GM18909 (cell line): ENCODE data around the gene MBD5.

Source experiments
- ATAC-seq: cut with Tn5 transposase; IDR thresholded peaks from one replicate; pipeline ENCODE4 v1.9.1; 2021; ENCODE audit warnings: mild to moderate bottlenecking; ENCODE audit not compliant: unreplicated experiment, poor library complexity

MBD5 gene

DNA sequence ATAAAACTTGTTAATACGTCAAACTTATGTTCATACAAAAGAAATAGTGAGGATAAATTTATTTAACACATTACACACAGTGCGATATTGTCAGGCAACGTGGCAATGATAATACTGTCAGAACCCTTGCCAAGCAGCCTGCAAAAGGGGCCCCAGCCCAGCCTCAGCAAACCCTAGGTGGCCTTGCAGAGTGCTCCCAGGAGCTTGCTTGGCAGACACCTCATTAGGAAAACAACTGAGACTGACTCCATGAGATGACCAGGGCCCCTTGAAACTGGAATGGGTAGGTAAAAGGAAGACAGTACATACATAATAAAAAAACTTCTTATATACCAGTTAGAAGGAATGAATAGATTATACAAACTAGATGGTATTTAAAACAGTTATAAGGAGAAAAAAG, 487.1 kb downstream of the MBD5 start:
- ATAC-seq = no peak

- no peak for ATAC-seq
Measured at GRCh38 chr2:148508878-148509287, 488.0 kb downstream of the MBD5 start.

GRCh38 chr2:148509288-148509902, 488.5 kb downstream of the MBD5 start:
- peak; percentile 100 for ATAC-seq

- no peak for ATAC-seq
Measured at GRCh38 chr2:148511883-148512282, 491.0 kb downstream of the MBD5 start.

DNA sequence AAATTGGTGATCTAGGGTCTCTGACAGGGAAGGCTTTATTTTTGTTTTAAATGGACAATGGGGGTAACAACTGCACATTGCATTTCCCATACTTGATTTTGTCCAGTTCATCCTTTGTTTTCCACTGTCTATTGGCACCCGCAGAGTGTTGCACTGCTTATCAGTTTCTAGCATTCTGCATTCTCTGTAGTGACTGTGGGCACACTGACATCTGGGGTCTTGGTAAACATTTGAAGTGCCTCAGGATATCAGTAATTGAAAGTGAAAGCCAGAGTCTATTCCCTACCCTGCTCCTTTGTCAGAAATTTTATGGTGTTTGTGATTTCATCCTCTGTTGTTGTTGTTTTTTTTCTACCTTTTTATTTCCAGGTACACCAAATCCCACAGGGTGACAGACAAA, 491.6 kb downstream of the MBD5 start:
- ATAC-seq = no peak

GRCh38 chr2:148513427-148513826, 492.5 kb downstream of the MBD5 start:
- no peak for ATAC-seq

GRCh38 chr2:148515120-148515519, 494.2 kb downstream of the MBD5 start:
- no peak for ATAC-seq

DNA sequence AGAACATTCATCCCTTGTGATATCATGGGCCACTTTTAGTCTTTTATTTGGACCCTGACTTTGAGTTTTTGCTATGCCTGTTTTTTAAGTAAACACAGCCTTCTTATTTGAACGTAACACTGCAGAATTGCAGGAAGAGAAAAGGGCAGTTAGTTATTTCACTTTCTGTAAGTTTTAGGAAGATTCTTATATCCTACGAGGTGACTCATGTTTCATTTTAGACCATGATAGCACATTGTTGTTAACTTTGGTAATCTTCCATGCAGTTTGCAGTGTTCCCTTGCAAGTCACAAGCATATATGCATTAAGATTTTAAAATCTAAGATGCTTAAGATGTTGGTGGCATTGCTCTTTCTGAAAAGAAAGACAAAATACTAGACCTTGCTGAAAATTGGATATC, 495.1 kb downstream of the MBD5 start:
- ATAC-seq = no peak

DNA sequence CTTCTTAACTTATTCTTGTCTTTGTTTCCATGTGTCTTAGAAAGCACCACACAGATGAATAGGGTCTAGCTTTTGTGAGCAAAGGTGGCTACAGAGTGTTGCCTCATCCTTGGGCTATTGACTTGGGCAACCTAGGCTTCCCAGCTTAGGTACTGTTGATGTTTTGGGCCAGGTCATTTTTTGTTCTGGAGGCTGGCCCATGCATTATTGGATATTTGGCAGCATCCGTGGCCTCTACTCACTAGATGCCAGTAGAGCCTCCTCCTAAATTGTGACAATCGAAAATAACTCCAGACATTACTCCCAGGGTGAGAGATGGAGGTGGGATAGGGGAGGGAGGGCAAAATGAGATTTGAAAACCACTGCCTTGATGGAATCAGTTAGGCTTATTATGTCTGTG, 496.4 kb downstream of the MBD5 start:
- no peak for ATAC-seq

DNA sequence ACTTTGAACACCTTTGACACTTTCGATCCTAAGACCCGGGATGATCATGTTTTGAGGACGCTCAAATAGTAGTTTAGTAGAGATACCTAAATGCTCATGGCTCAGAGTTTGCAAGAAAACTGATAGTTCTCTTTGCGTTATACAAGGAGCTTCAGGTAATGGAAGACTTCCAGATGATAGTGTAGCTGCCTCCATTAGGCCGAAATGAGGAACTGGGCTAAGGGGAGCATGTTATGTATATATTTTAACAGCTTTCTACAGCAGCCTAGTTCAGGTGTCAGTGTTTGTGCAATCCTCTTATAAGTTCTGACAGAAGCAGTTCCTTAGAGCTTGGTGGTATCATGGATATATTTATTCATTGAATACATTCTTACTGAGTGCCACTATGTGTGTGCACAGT, 496.9 kb downstream of the MBD5 start:
- no peak for ATAC-seq

- ATAC-seq = no peak
Measured at GRCh38 chr2:148519013-148519412, 498.1 kb downstream of the MBD5 start.

- ATAC-seq = no peak
Measured at GRCh38 chr2:148521181-148521580, 500.3 kb downstream of the MBD5 start.

- ATAC-seq = no peak
Measured at GRCh38 chr2:148523315-148523714, 502.4 kb downstream of the MBD5 start.

- no peak for ATAC-seq
Measured at GRCh38 chr2:148524519-148524919, 503.6 kb downstream of the MBD5 start.

DNA sequence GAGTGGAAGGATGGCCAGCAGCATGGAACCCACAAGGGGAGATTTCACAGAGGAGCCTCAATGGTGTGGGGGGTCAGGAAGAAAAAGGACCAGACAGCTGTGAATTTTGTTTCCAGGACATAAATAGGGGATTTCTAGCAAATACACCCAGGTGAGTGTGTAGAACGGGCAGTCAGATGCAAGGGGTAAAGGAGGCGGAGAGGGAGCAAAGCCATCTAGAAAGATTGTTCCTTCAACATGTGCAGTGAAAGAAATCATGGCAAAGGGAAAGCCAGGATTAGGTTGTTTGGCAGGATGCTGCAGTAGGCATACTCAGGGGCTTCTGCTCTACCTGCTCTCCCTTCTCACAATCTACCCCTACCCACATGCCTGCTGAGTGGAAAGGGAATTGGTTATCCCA, 504.2 kb downstream of the MBD5 start:
- ATAC-seq = no peak

GRCh38 chr2:148526509-148527346, 505.8 kb downstream of the MBD5 start:
- ATAC-seq = no peak

GRCh38 chr2:148527488-148528340, 506.8 kb downstream of the MBD5 start:
- no peak for ATAC-seq

GRCh38 chr2:148528356-148529064, 507.6 kb downstream of the MBD5 start:
- ATAC-seq = no peak

DNA sequence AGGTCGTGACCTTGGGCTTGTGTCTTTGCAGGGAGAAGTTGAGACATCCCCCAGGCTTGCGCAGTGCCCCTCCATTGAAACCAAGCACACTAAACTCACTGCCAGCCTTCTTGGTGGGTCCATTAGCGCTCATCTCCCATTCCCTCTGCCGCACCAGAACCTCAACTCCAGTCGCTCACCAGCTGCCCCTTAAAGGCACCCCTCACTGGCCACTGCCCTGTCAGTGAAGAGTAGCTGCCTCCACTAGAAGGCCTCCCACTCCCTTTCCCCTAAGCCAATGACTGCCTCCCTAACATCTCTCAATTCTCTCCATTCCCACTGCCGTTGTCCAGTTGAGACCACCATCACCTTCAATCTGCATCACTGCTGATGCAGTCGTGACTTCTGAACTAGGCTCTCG, 508.9 kb downstream of the MBD5 start:
- ATAC-seq = no peak

DNA sequence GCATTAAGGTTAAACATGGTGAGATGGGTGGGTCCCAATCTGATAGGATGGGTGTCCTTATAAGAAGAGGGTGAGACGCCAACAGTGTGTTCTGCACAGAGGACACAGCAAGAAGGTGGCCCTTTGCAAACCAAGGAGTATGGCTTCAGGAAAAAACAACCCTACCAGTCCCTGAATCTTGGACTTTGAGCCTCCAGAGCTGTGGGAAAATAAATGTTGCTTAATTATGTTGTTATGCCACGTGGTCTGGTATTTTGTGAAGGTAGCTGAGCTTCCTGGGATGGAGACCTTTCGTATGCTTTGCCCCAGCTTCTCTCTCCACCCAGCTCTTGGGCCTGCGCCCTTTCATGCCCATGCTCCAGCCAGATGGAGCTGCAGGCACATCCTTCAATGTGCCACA, 509.5 kb downstream of the MBD5 start:
- no peak for ATAC-seq
